Myocyte (in vitro differentiated cells): ENCODE measurements around the gene HLA-C. TPM values are rescaled to one million over a fixed set of nuclear protein-coding genes. Genes with fewer than 3 reads are reported as not detected.
"Not testable (repeated sequence)": the region's sequence is repeated elsewhere in the genome, so short reads cannot be mapped to it uniquely, and the experiment has no call there.

Source experiments
- DNase-seq: peaks from one replicate; pipeline ENCODE4 v3.0.0-alpha.2; 2012; ENCODE audit warnings: low read depth
- total RNA-seq: library from RNA; depleted of rRNA; stranded (reverse); fragments of >200 nt; gene quantifications from 2 replicates; pipeline ENCODE4 v1.2.3, GENCODE V29; 2014

Gene HLA-C
- total RNA-seq, 1 donor from 2014 or later = 447 TPM

DNA sequence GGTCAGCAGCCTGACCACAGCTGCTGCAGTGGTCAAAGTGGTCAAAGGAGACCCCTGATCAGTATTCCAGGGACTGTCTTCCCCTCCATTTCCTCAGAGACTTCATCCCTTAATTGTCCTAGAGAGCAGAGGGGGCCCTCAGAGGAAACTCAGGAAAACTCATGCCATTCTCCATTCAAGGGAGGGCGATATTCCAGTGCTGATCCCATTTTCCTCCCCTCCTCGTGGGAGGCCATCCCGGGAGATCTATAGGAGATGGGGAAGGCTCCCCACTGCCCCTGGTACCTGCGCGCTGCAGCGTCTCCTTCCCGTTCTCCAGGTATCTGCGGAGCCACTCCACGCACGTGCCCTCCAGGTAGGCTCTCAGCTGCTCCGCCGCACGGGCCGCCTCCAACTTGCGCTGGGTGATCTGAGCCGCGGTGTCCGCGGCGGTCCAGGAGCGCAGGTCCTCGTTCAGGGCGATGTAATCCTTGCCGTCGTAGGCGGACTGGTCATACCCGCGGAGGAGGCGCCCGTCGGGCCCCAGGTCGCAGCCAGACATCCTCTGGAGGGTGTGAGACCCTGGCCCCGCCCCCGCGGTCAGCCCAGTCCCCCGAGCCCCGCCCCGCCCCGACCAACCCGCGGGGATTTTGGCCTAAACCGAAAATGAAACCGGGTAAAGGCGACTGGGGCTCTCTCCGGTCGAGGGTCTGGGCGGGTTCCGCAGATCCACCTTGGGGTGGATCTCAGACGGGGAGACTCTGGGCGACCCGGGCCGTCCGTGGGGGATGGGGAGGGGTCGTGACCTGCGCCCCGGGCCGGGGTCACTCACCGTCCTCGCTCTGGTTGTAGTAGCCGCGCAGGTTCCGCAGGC is 878 bp downstream of the HLA-C start:
- peak; percentile 31 for DNase-seq

DNA sequence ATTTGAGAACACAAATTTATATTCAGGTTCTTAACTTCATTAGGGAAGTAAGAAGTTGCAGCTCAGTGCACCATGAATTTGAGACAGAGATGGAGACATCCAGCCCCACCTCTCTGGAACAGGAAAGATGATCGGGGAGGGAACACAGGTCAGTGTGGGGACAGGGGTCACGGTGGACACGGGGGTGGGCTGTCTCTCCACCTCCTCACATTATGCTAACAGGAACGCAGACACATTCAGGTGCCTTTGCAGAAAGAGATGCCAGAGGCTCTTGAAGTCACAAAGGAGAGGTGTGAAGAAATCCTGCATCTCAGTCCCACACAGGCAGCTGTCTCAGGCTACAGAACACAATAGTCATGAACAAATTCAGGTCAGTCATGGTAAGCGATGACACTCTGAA is 3.1 kb downstream of the HLA-C start:
- DNase-seq = no peak

DNA sequence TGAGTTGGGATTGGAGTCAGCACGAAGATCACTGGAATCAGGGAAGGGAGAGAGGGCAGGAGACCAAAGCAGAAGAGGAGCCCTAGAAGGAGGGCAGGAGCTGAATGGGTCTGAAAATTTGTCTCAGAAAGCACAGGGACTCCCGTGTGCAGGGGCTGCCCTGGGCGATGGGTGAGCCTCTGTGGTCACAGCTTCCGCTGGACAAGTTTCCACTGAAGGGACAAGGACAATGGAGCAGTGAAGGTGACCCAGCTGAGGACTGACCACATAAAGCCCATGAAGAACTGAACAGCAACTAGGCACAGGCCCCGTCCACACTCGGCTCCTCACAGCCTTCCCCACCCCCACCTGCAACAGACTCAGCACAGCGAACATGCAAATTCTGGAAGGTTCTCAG is 3.5 kb downstream of the HLA-C start:
- no peak for DNase-seq

DNA sequence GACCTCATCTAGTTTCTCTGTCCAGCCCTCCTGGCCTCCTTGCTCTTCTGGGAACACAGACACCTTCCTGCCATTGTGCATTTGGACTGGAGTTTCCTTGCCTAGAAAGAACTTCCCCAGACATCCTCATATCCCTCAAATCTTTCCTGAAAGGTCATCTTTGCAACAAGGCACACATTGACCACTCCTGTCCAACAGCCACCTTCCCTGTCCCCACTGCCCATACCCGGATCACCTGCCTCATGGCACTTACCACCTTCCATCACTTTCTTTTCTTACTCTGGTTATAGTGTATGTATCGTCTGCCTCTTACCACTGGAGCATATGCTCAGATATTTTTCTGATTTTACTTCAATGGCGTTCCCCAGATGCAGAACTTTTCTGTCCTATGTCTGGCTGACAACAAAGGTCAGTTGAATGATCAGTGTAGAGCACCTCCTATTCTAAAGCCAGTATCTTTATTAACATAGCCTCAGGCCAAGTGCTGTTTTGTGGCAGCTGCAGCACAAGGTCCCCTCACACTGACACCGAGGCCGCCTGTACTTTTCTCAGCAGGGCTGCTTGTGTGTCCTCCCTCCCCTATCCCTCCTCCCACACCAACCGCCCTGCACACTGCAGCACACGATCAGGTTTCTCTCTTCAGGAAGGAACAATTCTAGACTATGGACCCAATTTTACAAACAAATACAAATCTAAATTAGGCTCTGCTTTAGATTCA is 4.1 kb downstream of the HLA-C start:
- DNase-seq = no peak

DNA sequence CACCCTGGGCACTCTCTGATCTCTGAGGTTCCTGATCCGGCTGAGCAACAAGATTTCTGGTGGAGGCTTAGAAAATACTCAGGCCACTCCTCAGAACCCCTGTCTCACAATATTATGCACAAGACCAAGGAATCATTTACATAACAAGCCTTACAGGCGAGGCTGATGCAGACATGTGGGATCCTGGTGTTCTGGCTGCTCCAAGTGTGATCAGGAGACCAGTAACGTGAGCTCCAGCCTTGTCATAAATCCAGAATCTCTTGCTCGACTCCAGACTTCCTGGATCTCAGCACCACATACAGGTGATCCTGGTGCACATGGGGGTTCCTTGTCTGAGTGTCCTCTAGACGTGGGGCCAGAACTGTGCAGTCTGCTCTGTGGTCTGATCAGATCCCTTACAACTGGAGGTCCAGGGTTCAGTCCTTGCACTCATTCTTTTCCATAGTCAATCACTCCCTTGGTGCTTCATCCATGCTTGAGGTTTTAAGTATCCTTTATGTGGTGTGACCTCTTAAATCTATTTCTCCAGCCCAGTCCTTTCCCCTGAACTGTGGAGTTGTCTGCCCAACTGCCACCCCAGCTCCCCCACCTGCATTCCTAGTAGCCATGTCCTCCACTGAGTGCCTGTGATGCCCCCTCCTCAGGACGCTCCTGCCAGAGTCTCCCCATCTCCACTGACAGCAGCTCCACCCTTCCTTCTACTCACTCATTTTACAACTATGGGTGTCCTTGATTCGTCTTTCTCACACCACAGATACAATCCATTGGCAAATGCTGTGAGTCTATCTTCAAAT is 5.1 kb downstream of the HLA-C start:
- no peak for DNase-seq

DNA sequence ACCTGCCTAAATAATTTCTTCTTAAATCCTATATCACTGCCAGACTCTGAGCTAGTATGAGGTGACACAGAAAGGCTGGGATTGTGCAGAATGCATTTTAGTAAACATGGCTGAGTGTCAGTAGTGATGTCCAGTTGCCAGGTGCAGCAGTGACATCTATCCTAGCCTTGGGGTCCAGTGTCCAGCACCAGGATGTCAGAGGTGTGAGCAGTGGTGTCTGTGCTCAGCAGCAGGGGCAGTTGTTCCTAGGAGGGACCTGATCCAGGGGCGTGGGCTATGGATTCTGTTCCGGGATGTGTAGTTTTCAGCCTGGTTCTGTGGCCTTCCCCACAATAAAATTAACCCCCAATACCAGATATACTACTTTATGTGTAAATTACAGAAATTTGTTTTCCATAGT is 6.0 kb downstream of the HLA-C start:
- DNase-seq = no peak

DNA sequence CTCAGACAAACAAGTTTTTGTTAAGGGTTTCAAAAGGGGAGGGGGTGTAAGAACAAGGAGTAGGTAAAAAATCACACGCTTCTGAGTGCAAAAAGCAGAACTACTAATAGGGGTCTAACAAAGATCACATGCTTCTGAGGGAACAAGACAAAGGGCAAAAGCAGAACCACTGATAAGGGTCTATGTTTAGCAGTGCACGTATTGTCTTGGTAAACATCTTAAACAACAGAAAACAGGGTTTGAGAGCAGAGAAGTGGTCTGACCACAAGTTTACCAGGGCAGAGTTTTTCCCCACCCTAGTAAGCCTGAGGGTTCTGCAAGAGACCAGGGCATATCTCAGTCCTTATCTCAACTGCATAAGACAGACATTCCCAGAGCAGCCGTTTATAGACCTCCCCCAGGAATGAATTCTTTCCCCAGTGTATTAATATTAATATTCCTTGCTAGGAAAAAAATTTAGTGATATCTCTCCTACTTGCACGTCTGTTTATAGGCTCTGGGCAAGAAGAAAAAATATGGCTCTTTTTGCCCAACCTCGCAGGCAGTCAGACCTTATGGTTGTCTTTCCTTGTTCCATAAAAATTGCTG is 8.5 kb downstream of the HLA-C start:
- DNase-seq = not testable (repeated sequence)

DNA sequence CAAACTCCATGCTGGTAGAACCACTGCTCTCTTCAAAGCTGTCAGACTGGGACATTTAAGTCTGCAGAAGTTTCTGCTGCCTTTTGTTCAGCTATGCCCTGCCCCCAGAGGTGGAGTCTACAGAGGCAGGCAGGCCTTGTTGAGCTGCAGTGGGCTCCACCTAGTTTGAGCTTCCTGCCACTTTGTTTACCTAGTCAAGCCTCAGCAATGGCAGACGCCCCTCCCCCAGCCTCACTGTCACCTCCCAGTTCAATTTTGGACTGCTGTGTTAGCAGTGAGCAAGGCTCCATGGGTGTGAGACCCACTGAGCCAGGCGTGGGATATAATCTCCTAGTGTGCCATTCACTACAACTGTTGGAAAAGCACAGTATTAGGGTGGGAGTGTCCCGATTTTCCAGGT is 11.9 kb downstream of the HLA-C start:
- DNase-seq = not testable (repeated sequence)

DNA sequence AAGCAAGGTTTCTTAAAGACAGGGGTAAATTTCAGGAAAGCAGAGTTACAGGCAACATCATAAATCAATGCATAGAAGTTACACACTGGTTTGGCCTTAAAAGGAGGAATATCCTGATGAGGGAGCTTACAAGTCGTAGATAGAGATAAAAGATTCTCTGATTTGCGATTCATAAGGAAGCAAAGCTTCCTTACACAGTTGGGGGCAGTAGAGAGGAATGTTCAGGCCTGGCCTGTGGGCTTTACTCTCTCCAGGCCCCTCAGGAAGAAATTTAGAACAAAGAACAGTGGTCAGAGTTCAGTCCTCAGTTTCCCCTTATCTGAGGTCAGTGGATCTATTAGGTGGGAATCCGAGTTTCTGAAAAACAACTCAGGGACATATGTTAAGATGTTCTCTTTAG is 19.3 kb downstream of the HLA-C start:
- no peak for DNase-seq

DNA sequence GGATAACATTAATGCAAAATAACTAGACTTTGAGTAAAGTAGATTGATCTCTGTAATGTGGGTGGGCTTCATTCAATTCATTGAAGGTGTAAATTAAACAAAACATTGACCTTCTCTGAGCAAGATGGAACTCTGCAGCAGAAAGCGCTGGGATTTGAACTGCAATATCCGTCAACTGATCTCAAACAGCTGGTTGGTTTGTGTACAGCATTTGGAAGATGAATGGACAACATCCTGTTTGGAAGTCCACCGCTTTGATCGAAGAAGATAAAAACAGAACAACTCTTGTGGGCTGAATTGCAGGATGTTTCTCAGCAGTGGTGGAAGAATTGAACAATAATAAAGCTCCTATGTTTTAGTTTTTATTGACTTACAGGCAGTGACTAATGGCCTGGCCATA is 20.6 kb downstream of the HLA-C start:
- no peak for DNase-seq

DNA sequence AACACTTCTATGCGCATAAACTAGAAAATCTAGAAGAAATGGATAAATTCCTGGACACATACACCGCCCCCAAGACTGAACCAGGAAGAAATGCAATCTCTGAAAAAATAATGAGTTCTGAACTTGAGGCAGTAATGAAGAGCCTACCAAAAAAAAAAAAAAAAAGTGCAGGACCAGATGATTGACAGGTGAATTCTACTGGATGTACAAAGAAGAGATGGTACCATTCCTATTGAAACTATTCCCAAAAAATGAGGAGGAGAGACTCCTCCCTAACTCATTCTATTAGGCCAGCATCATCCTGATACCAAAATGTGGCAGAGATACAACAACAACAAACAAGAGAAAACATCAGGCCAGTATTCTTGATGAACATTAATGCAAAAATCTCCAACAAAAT is 22.7 kb downstream of the HLA-C start:
- DNase-seq = no peak

DNA sequence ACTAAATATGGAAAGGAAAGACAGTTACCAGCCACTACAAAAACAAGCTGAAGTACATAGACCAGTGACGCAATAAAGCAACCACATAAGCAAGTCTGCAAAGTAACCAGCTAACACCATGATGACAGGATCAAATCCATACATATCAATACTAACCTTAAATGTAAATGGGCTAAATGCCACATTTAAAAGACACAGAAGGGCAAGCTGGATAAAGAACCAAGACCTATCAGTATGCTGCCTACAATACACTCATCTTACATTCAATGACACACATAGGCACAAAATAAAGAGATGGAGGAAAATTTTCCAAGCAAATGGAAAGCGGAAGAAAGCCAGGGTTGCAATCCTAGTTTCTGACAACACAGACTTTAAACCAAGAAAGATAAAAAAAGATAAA is 24.1 kb downstream of the HLA-C start:
- DNase-seq = no peak

DNA sequence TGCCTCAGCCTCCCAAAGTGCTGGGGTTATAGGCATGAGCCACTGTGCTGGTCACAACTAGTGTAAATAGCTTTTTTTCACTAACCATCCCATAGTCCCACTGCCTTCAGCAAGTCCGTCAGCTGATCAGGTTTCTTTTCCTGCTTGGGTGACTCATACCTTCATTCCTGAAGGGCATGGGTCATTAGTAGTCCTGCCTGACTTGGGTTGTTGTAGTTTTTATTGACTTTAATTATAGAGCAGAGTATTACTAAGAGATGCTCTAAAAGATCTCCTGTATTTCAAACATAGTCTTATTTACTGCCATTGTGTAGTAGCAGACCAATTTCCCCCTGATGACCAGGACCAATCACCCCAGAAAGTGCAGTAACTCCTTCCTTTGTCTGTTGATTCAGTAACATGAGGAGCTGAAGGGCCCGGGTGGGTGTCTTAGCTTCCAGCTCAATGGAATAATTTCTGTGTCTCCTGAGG is 25.8 kb downstream of the HLA-C start:
- peak; percentile 58 for DNase-seq

DNA sequence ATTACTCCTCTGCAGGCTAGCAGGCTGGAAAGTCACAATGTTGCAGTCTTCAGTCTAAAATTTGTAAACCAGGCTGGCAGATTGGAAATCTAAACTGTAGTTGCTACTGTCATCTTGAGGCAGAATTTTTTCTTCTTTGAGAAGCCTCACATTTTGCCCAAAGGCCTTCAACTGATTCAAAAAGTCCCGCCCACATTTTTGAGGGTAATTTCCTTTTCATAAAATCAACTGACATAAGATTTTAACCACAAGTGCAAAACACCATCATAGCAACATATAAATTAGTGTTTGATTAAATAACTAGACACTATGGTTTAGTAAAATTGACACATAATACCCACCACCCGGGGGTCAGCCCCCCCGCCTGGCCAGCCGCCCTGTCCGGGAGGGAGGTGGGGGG is 28.4 kb downstream of the HLA-C start:
- DNase-seq = no peak

DNA sequence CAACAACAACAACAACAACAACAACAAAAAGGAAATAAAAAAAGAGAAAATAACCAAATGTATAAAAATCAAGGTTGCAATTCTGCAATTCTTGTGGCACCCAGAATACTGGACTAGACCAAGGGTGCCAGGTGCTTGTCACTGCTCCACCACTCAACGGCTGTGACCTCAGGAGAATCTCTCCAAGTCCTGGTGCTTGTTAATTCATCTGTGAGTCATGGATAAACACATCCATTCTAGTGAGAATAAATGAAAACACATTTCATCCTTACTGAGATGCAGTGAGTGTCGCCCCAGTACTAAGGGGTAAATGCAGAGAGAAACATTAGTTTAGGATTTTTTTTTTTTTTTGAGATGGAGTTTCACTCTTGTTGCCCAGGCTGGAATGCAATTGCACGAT is 32.0 kb downstream of the HLA-C start:
- no peak for DNase-seq

DNA sequence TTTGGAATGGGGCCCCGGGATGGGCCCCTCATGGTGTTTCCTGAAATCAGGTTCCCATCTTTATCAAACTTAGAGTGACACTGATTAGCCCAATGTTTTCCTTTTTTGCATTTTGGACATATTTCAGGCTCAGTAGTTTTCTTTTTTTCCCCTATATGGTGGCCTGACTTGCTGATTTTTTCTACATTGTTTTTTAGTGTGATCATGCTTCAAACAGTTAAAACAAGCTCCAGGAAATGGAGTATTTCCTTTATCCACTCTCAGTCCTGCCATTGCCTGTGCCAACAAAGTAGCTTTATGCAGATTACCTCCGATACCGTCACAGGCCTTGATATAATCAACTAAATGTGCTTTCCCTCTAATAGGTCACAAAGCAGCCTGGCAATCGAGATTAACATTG is 37.8 kb downstream of the HLA-C start:
- not testable (repeated sequence) for DNase-seq

DNA sequence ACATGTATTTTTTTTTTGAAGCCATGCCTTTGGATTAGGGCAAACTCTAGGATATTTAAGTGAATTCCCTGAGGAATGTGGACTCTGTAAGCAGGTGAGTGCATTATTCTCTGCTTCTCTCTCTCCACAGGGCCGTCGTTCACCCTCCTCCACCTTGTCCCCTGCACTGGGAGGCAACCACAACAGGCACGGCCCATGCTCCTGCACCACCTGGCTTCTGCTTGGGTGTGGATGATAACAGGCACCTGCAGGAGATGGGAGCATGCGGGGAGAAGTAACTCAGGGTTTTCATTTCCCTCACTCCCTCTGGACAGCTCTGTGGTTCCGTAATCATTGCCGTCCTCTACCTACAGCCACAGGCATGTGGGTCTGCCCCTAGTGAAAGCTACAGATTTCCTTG is 43.4 kb downstream of the HLA-C start:
- no peak for DNase-seq

DNA sequence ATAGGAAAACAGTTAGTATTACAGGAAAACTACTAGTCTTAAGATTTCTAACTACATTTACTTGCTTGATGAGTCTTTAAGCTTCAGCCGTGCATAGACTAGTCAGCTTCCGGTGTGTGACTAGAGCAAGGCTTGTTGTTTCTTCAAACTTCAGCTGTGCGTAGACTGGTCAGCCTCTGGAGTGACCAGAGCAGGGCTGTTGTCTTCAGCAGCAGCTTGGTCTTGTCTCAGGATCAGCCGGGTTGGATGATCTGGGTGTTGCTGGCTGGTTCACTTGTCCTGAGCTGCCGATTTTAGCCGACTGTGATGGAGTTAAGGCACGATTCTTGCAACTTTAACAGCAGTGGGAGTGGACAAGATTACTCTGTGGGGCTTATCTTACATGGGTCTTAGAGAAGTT is 44.7 kb downstream of the HLA-C start:
- DNase-seq = no peak

DNA sequence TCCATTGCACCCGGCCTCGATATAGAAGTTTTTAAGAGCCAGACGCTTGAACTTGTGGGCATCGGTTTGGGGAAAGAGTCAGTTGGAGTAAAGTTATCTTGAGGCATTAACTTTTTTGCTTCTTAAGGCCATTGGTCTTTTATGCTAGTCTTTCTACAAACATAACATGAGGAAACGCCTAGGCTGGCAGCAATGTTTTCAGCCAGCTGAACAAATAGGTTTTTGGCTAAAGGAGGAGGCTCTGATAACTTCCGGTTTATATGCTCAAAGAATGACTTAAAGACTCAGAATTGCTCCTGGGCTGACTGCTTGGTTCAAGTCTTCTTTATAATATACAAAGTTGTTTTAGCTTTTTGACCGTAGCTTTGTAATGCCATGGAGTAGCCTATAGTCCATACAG is 46.2 kb downstream of the HLA-C start:
- no peak for DNase-seq

DNA sequence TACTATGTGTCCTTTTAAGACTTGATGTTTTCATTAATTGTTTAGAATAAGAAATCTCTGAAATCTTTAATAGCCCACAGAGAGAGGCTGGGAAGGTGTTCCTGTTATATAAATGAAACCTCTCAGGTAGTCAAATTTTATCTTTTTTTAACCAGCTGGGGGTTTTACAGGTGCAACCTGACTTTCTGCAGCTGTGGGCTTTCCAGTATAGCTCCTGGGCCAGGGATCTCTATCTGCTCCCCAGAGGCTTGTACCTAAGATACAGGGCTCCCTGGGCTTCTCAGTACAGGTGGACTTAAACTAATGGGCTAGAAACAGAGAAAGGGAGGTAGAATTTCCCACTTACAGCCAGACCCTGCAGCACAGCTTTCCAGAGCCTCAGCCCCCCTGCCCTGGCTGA is 49.4 kb downstream of the HLA-C start:
- no peak for DNase-seq
